Thyroid gland (tissue), 4 donors: ENCODE measurements around the gene VWA3B.

Experiments used
- POLR2A ChIP-seq, 2 donors: fragments of 450-650 bp; IDR thresholded peaks; one replicate each; pipeline ENCODE4 v1.6.1; 2017; ENCODE audit warnings: antibody characterized with exemption in 2 of 2, mild to moderate bottlenecking in 2 of 2, moderate library complexity in 1 of 2
- TF ChIP-seq, protein P1 (sequence below), 6 experiments: fragments of 200-600 bp in 3 of 6; fragments of 450-650 bp in 3 of 6; sonication (generic) in 3 of 6; IDR thresholded peaks; one replicate each; pipeline ENCODE4 v1.5.1; 2016 to 2019; ENCODE audit warnings: antibody characterized with exemption in 6 of 6, mild to moderate bottlenecking in 2 of 6, inconsistent platforms in 1 of 6, moderate library complexity in 1 of 6

DNA sequence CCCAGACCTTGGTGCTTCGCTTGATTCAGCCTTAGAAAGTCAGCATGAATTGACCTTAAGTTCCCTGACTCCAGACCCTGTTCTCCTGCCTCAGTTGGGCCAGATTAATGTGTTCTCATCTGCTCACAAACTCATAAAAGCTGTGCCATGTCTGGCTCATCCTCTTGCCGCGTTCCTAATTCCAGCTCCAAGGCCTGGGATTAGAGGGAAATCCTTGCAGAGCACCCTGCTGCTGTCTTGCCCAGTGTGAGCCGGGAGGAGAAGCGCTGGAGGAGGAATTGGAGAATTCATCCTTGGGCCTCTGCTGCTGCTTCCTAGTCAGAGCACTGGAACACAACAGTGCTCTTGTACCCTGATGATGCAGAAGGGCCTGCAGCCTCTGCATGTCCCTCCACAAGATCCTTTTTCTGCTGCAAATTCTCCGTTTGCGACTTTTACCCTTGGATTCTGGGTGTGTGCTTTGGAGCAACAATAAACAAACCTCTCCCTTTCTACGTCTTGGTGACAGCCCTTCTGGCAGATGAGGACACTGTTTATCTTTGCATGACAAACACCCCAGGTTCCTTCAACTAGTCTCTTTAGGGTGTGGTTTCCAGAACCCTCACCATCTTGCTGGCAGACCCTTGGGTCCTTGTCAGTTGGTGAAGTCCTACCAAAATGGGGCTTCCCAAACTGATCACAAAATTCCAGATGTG lies 212.4 kb downstream of the VWA3B start:
- TF ChIP-seq, protein P1, sequence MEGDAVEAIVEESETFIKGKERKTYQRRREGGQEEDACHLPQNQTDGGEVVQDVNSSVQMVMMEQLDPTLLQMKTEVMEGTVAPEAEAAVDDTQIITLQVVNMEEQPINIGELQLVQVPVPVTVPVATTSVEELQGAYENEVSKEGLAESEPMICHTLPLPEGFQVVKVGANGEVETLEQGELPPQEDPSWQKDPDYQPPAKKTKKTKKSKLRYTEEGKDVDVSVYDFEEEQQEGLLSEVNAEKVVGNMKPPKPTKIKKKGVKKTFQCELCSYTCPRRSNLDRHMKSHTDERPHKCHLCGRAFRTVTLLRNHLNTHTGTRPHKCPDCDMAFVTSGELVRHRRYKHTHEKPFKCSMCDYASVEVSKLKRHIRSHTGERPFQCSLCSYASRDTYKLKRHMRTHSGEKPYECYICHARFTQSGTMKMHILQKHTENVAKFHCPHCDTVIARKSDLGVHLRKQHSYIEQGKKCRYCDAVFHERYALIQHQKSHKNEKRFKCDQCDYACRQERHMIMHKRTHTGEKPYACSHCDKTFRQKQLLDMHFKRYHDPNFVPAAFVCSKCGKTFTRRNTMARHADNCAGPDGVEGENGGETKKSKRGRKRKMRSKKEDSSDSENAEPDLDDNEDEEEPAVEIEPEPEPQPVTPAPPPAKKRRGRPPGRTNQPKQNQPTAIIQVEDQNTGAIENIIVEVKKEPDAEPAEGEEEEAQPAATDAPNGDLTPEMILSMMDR (IDR thresholded peaks at IDR 0.05) = no peak
- TF ChIP-seq POLR2A (IDR thresholded peaks at IDR 0.05) = no peak
